ENCODE measurements around the gene CTNNBL1.

DNA sequence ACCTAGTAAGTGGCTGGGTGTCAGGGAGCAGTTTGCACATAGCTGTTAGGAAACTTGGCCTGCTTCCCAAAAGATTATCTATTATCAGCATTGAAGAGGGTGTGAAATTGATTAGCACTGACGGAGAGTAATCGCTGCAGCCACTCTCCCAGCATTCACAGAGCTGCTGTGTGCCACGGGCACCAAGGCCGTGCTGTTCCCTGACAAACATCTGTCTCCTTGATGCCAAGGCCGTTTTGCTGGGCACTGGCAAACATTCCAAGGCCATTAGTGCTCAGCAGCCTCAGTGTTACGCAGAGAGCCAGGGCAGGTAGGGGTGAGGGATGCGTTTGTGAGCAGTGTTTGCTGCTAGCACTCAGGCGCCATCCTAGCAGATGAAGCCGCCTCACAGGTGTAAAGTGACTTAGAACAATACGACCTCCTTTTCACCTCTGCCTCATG lies 151.4 kb downstream of the CTNNBL1 start:
- TF ChIP-seq, protein P1, sequence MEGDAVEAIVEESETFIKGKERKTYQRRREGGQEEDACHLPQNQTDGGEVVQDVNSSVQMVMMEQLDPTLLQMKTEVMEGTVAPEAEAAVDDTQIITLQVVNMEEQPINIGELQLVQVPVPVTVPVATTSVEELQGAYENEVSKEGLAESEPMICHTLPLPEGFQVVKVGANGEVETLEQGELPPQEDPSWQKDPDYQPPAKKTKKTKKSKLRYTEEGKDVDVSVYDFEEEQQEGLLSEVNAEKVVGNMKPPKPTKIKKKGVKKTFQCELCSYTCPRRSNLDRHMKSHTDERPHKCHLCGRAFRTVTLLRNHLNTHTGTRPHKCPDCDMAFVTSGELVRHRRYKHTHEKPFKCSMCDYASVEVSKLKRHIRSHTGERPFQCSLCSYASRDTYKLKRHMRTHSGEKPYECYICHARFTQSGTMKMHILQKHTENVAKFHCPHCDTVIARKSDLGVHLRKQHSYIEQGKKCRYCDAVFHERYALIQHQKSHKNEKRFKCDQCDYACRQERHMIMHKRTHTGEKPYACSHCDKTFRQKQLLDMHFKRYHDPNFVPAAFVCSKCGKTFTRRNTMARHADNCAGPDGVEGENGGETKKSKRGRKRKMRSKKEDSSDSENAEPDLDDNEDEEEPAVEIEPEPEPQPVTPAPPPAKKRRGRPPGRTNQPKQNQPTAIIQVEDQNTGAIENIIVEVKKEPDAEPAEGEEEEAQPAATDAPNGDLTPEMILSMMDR (IDR thresholded peaks at IDR 0.05), result no peak
- TF ChIP-seq POLR2A (IDR thresholded peaks at IDR 0.05), result no peak

Measured in heart left ventricle (tissue), 13 donors.